ENCODE results near the gene VWC2. TPM values are rescaled to one million over a fixed set of nuclear protein-coding genes. Genes with fewer than 3 reads are reported as not detected.

Gene VWC2
- total RNA-seq, 1 donor, result not detected

DNA sequence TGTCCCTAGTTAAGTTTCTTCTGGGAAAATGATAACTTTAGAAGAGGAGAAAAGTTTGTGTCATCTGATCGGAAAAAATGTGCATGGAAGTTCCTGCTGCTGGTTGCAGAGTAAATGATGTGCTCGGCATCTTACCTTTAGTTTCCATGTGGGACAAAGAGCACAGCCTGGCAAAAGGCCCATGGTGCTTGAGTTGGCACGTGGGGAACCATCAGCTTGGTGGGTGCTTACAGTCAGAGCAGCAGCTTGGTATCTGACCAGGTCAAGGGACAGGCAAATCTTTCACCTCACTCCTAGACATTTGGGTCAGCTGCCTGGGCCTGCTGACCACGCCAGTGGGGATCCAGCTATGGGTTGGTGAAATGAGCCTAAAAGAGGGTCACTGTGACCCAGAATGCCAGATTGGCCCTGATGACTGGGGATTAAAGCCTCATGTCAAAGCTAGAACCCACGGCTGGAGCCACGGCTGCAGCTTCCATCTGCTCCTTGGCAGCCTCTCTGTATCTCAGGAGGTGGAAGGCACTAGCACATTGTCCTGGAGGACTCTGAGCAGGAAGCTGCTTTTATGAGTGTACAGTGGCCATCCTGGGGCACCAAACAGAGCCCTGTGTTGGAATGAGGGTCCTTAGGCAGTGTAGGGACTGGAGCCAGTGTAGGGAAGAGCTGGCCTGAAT, 24.7 kb downstream of the VWC2 start:
- TF ChIP-seq, protein P1, sequence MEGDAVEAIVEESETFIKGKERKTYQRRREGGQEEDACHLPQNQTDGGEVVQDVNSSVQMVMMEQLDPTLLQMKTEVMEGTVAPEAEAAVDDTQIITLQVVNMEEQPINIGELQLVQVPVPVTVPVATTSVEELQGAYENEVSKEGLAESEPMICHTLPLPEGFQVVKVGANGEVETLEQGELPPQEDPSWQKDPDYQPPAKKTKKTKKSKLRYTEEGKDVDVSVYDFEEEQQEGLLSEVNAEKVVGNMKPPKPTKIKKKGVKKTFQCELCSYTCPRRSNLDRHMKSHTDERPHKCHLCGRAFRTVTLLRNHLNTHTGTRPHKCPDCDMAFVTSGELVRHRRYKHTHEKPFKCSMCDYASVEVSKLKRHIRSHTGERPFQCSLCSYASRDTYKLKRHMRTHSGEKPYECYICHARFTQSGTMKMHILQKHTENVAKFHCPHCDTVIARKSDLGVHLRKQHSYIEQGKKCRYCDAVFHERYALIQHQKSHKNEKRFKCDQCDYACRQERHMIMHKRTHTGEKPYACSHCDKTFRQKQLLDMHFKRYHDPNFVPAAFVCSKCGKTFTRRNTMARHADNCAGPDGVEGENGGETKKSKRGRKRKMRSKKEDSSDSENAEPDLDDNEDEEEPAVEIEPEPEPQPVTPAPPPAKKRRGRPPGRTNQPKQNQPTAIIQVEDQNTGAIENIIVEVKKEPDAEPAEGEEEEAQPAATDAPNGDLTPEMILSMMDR (IDR thresholded peaks at IDR 0.05; ENCODE audit: extremely low read depth, low read depth, low read length), result no peak
- no peak overlapping the region for H2AFZ ChIP-seq (ENCODE audit: low read length)
- H3K36me3 ChIP-seq (ENCODE audit: insufficient read depth, low read length), result no peaks in the 10 kb centered on the region
- H3K4me3 ChIP-seq (ENCODE audit: insufficient read depth, low read length), result no peak overlapping the region
- peaks cover 2% of the 10 kb centered on the region for H3K9me3 ChIP-seq (ENCODE audit: low read depth, low read length)
- no peaks in the 10 kb centered on the region for H3K27me3 ChIP-seq (ENCODE audit: insufficient read depth, low read length)
- DNase-seq (ENCODE audit: insufficient read length, low spot score, missing footprints), result no peak
- H3K4me2 ChIP-seq (ENCODE audit: insufficient read depth, low read length), result no peak overlapping the region
- H3K4me1 ChIP-seq (ENCODE audit: insufficient read depth, low read length), result no peaks in the 10 kb centered on the region
- H4K20me1 ChIP-seq (ENCODE audit: insufficient read depth, low read length), result no peaks in the 10 kb centered on the region
- H3K27ac ChIP-seq (ENCODE audit: low read depth, low read length), result no peak overlapping the region
- H3K79me2 ChIP-seq (ENCODE audit: insufficient read depth, low read length), result no peaks in the 10 kb centered on the region

DNA sequence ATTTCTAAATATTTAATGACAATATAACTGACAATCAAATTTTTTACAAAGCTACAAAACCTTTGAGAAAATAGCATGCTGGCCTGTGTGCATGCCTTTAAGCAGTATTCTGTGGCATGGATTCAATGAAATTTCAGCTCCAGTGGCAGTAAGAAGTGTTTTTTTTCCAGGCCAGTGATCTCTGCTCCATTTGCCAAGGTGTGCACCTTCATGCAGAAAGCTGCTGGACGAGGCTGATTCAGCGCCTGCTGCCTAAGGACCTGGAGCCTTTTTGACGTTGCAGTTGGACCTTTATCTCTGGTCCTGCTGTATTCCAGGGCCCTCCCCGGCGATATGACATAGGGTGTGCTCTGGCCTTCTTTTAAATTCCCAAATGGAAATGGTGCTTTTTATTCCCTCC, 26.6 kb downstream of the VWC2 start:
- Histone ChIP-seq H4K20me1 (ENCODE audit: insufficient read depth, low read length) (no peaks in the 10 kb centered on the region), H2AFZ (ENCODE audit: low read length) (no peak overlapping the region), H3K79me2 (ENCODE audit: insufficient read depth, low read length) (no peaks in the 10 kb centered on the region), H3K9me3 (ENCODE audit: low read depth, low read length) (peaks cover 2% of the 10 kb centered on the region), H3K27me3 (ENCODE audit: insufficient read depth, low read length) (no peaks in the 10 kb centered on the region), H3K4me1 (ENCODE audit: insufficient read depth, low read length) (no peaks in the 10 kb centered on the region), H3K36me3 (ENCODE audit: insufficient read depth, low read length) (no peaks in the 10 kb centered on the region), H3K4me2 (ENCODE audit: insufficient read depth, low read length) (no peak overlapping the region), H3K4me3 (ENCODE audit: insufficient read depth, low read length) (no peak overlapping the region), H3K27ac (ENCODE audit: low read depth, low read length) (no peak overlapping the region)
- TF ChIP-seq, protein P1 (IDR thresholded peaks at IDR 0.05; ENCODE audit: extremely low read depth, low read depth, low read length), result no peak
- DNase-seq (ENCODE audit: insufficient read length, low spot score, missing footprints), result no peak

DNA sequence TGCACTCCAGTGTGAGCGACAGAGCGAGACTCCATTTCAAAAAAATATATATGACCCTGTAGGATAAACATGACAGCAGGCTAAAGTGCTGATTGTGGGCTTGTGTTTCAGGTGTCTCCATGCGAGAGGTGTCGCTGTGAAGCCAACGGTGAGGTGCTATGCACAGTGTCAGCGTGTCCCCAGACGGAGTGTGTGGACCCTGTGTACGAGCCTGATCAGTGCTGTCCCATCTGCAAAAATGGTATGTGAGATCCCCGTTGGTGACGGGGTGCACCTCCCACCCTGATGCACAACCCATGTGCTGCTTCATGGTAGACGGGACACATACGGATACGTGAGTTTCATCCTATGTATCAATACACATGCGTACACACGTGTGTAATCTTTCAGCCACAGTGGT, 29.2 kb downstream of the VWC2 start:
- no peak overlapping the region for H3K27ac ChIP-seq (ENCODE audit: low read depth, low read length)
- no peaks in the 10 kb centered on the region for H3K27me3 ChIP-seq (ENCODE audit: insufficient read depth, low read length)
- H2AFZ ChIP-seq (ENCODE audit: low read length), result no peak overlapping the region
- TF ChIP-seq, protein P1 (IDR thresholded peaks at IDR 0.05; ENCODE audit: extremely low read depth, low read depth, low read length), result no peak
- no peak overlapping the region for H3K4me2 ChIP-seq (ENCODE audit: insufficient read depth, low read length)
- no peak for DNase-seq (ENCODE audit: insufficient read length, low spot score, missing footprints)
- no peaks in the 10 kb centered on the region for H3K9me3 ChIP-seq (ENCODE audit: low read depth, low read length)
- no peaks in the 10 kb centered on the region for H3K36me3 ChIP-seq (ENCODE audit: insufficient read depth, low read length)
- no peaks in the 10 kb centered on the region for H4K20me1 ChIP-seq (ENCODE audit: insufficient read depth, low read length)
- H3K4me1 ChIP-seq (ENCODE audit: insufficient read depth, low read length), result no peaks in the 10 kb centered on the region
- no peak overlapping the region for H3K4me3 ChIP-seq (ENCODE audit: insufficient read depth, low read length)
- H3K79me2 ChIP-seq (ENCODE audit: insufficient read depth, low read length), result no peaks in the 10 kb centered on the region

DNA sequence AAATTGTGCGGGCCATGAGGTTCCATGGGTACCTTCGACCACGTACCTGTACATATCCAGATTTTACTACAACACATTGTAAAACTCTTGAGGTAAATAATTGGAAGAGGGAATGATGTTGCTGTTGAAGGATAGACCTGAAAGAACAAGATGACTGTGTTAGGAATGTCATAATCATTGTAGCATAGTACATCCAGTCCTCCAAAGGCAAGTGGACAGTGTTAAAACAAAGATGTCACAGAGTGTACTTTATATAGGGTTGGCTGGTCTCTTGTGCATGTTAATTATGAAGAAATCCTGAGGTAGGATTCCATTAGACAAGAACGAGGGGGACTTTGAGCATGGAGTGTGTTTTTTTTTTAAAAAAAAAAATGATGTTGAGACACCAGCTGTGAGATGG, 30.4 kb downstream of the VWC2 start:
- Histone ChIP-seq H3K27me3 (ENCODE audit: insufficient read depth, low read length) (no peaks in the 10 kb centered on the region), H3K4me3 (ENCODE audit: insufficient read depth, low read length) (no peak overlapping the region), H2AFZ (ENCODE audit: low read length) (no peak overlapping the region), H3K36me3 (ENCODE audit: insufficient read depth, low read length) (no peaks in the 10 kb centered on the region), H3K4me1 (ENCODE audit: insufficient read depth, low read length) (no peaks in the 10 kb centered on the region), H4K20me1 (ENCODE audit: insufficient read depth, low read length) (no peaks in the 10 kb centered on the region), H3K9me3 (ENCODE audit: low read depth, low read length) (no peaks in the 10 kb centered on the region), H3K27ac (ENCODE audit: low read depth, low read length) (no peak overlapping the region), H3K79me2 (ENCODE audit: insufficient read depth, low read length) (no peaks in the 10 kb centered on the region), H3K4me2 (ENCODE audit: insufficient read depth, low read length) (no peak overlapping the region)
- TF ChIP-seq, protein P1 (IDR thresholded peaks at IDR 0.05; ENCODE audit: extremely low read depth, low read depth, low read length), result no peak
- no peak for DNase-seq (ENCODE audit: insufficient read length, low spot score, missing footprints)
